HuH-7.5 (cell line): Measurements from ENCODE around the gene TMPRSS6.

ENCODE experiments used
- DNase-seq: peaks from one replicate; pipeline ENCODE4 v3.0.0; 2011; ENCODE audit warnings: low spot score

TMPRSS6 gene

GRCh38 chr22:37050913-37051312 is 58.6 kb downstream of the TMPRSS6 start:
- DNase-seq: no peak

GRCh38 chr22:37049224-37049623 is 60.3 kb downstream of the TMPRSS6 start:
- no peak for DNase-seq

- DNase-seq: no peak
Measured at GRCh38 chr22:37048133-37048532, 61.4 kb downstream of the TMPRSS6 start.

GRCh38 chr22:37047006-37047405 is 62.5 kb downstream of the TMPRSS6 start:
- DNase-seq: no peak

- DNase-seq: no peak
Measured at GRCh38 chr22:37046589-37046988, 62.9 kb downstream of the TMPRSS6 start.

- DNase-seq: no peak
Measured at GRCh38 chr22:37045958-37046357, 63.6 kb downstream of the TMPRSS6 start.

- no peak for DNase-seq
Measured at GRCh38 chr22:37044634-37045625, 64.6 kb downstream of the TMPRSS6 start.

- DNase-seq: peak; percentile 81
Measured at GRCh38 chr22:37043828-37044538, 65.5 kb downstream of the TMPRSS6 start.

GRCh38 chr22:37043209-37043827 is 66.2 kb downstream of the TMPRSS6 start:
- no peak for DNase-seq

GRCh38 chr22:37039466-37039865 is 70.0 kb downstream of the TMPRSS6 start:
- DNase-seq: no peak

- no peak for DNase-seq
Measured at GRCh38 chr22:37037669-37038068, 71.8 kb downstream of the TMPRSS6 start.

- DNase-seq: no peak
Measured at GRCh38 chr22:37036655-37037377, 72.7 kb downstream of the TMPRSS6 start.

GRCh38 chr22:37033605-37034430 is 75.7 kb downstream of the TMPRSS6 start:
- no peak for DNase-seq

- peak; percentile 82 for DNase-seq
Measured at GRCh38 chr22:37032535-37033460, 76.7 kb downstream of the TMPRSS6 start.

- DNase-seq: no peak
Measured at GRCh38 chr22:37032134-37032534, 77.4 kb downstream of the TMPRSS6 start.

GRCh38 chr22:37030560-37031281 is 78.8 kb downstream of the TMPRSS6 start:
- no peak for DNase-seq

- no peak for DNase-seq
Measured at GRCh38 chr22:37028692-37029674, 80.5 kb downstream of the TMPRSS6 start.

GRCh38 chr22:37027556-37027955 is 82.0 kb downstream of the TMPRSS6 start:
- DNase-seq: no peak
